C1 segment of cervical spinal cord (tissue), 14 donors: ENCODE results near the gene IGF1R.

Experiments
- DNase-seq, 14 donors: peaks; one replicate each; lab custom pipeline; 2025; lab: John Stamatoyannopoulos, UW

Gene IGF1R

DNA sequence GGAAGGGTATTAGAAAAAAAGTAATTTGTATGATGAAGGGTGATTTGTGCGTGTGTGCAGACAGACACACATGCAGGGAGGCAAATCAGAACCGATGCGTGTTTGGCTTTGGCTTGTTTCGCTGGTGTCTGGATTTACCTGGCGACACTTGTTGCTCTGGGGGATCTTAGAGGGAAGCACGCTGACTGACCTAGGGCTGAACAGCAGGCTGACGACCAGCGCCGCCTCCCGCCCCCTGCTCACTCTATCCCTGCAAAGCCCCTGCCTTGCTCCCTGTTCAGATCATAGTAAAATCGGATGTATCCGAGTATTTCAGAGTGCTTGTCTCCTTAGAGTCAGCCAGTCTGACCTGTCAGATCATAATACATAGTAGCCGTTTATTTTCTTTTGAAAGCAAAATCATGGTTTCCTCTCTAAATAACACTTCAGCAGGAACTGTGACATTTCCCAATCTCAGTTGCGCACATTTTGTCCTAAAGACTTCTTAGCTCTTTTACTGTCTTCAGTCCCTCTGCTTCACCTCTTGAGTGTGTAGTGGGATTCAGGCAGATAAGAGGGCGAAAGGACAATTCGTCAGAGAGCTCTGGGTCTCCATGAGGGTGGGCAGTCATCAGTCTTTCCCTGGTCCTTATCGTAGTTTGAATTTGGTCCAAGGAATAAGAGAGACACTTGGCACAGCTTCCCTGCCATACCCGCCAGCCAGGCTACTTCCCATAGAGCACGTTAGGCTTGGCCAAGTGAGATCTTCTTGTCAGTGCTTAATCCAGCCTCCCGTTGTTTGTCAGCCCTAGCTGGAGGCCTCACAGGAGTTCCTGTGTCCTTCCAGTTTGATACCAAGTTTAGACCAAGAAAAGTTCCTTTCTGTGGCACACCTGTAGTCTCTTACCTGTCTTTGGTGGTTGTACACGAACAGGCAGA is 261.9 kb downstream of the IGF1R start:
- no peak for DNase-seq

- DNase-seq: no peak
Measured at GRCh38 chr15:98914626-98915025, 266.3 kb downstream of the IGF1R start.

- DNase-seq: no peak
Measured at GRCh38 chr15:98916826-98917225, 268.5 kb downstream of the IGF1R start.

DNA sequence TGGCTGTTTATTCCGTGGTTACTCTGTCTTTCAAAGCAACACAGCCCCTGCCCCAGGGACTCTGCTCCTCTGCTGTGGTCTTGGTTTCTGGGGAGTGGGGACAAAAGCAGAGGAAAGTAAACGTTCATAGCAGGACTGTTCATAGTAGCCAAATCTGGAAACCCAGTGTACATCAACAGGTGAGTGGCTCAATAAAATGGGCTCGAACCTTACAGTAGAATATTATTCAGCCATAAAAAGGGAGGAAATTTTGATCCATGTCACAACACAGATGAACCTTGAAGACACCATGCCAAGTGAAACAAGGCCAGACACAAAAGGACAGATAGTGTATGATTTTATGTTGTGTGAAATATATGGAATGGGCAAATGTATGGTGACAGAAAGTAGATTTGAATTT is 269.1 kb downstream of the IGF1R start:
- no peak for DNase-seq

DNA sequence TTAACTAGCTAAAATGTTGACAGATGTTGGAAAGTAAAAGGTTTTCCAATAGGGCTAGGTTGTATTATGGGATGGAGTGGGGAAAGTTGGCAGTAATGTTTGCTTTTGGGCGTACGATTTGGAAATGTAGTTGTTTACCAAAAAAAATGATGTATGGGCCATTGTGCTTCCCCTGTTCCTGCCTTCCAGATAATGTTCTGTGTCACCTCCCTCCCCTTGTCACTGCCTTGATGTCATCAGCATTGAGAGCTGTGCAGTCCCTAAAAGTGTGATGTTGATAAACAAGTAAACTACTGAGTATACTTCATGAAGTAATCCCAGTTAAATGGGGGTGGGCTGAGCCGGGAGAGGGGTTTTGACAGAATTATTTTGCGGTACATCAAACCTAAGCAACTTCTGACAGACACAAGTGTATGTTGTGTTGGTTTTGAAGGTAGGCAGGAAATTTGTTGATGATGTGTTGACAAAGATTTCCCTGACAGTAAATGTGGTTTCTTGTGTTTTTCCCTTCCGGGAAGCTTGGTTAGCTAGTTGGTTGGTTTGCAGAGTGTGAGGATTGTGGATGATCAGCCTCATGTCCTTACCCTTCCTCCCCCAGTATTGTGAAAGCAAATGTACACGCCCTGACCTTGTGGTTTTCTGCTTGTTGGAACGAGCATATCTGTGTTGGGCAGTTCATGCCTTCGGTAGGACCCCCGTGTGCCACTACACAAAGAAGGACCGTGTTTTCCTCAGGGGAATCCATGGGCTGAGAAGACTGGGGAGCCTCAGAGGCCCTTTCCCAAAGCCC is 271.9 kb downstream of the IGF1R start:
- no peak for DNase-seq

GRCh38 chr15:98923171-98923570 is 274.8 kb downstream of the IGF1R start:
- DNase-seq: peak in 8 of 14 donors; percentile 10 to 63 (median 32)

DNA sequence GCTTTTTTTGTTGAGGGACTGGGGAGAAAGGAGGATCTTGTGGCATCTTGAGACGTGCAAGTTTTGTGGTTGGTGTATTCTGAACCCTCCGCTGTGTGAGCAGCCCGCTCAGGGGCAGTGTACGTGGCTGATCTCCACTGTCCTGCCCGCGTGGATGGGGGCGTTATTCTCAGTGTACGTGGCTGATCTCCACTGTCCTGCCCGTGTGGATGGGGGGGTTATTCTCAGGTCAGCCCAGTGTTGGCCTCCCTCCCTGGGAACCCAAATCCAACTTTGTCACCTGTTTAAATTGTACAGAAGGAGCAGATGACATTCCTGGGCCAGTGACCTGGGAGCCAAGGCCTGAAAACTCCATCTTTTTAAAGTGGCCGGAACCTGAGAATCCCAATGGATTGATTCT is 275.2 kb downstream of the IGF1R start:
- DNase-seq: peak in 1 of 14 donors; percentile 63

- DNase-seq: no peak
Measured at GRCh38 chr15:98924401-98925049, 276.2 kb downstream of the IGF1R start.

- no peak for DNase-seq
Measured at GRCh38 chr15:98926236-98926635, 277.9 kb downstream of the IGF1R start.

DNA sequence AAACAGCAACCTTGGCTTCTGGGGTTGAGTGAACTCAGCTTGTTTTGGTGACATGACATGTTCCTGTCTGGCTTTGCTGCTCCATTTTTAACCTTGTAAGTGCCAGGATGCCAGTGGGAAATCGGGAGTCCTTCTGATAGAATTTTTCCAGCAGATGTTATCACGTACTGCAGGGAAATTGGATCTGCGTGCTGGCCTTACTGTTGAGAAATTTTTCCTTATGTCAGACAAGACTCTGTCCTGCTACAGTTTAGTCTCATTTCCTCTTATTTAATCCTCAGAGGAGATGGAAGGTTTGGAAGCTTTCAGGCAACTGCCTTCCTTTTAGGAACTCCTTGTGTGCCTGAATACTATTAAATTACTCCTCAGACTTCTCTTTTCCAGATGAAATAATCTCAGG is 278.7 kb downstream of the IGF1R start:
- DNase-seq: no peak

GRCh38 chr15:98927996-98928395 is 279.7 kb downstream of the IGF1R start:
- no peak for DNase-seq

DNA sequence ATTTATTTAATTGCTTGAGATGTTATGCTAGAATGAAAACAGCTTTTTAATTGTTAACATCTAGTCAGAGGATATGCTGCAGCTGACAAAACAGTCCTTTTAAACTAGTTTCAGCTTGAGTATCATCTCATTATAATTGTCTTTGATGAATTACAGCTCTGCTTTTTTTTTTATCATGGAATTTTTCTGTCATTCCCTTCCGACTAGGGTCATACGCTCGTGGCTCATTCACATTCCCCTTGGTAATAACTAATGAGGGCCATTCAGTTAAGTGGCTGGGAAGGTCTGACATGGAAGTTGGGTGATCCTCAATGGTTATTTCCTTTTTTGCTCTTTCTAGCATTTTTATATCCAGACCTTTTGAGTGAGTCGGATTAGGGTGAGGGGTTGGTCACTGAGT is 282.2 kb downstream of the IGF1R start:
- no peak for DNase-seq

GRCh38 chr15:98931004-98931403 is 282.7 kb downstream of the IGF1R start:
- no peak for DNase-seq

DNA sequence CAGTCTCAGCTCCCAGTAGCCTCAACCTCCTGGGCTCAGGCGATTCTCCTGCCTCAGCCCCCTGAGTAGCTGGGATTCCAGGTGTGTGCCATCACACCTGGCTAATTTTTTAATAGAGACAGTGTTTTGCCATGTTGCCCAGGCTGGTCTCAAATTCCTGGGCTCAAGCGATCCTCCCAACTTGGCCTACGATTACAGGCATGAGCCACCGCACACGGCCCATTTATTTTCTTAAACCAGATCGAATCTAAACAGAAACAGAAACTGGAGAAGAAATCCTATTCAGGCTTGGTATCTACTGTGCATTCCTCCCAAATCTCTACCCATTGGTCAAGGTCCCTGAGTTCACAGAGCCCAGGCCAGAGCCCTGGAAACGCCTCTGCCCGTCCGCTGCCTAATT is 285.1 kb downstream of the IGF1R start:
- no peak for DNase-seq

GRCh38 chr15:98935736-98936135 is 287.4 kb downstream of the IGF1R start:
- DNase-seq: no peak

GRCh38 chr15:98937413-98938104 is 289.2 kb downstream of the IGF1R start:
- no peak for DNase-seq

- DNase-seq: no peak
Measured at GRCh38 chr15:98938105-98938417, 289.7 kb downstream of the IGF1R start.

GRCh38 chr15:98938799-98939198 is 290.5 kb downstream of the IGF1R start:
- DNase-seq: no peak

- no peak for DNase-seq
Measured at GRCh38 chr15:98939311-98940080, 291.2 kb downstream of the IGF1R start.

DNA sequence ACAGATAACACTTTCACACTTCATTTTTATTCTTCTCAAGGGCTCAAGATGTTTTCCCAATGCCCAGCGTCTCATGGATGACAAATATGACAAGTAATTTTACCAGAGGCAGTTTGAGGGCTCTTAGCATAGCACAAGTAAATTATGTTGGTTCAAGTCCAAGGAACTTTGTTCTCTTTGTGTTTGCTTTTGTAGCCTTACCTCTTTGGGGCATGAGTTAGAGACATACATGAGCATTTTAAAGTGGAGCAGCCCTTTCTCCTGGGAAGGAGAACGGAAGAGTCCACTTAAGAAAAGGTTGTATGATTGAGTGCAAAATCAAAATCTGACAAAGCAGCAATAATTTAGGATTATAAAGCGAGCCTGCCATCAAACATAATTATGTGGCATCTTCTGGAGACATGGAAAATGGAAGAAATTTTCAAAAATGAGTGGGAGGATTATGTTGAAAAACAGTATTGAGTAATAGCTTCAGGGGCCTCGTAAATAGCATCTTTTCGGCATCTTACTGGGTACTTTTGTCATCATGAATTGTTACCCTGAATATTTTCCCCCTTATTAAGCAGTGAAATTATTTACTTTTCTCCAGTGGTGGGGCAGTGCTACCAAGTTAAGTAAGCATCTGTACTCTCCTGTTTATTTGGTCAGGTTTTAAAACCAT is 293.4 kb downstream of the IGF1R start:
- DNase-seq: no peak
